Neural crest cell (in vitro differentiated cells): ENCODE measurements around the gene BTD. TPM values are rescaled to one million over a fixed set of nuclear protein-coding genes. Genes with fewer than 3 reads are reported as not detected.

Source experiments
- DNase-seq: peaks from one replicate; pipeline ENCODE4 v3.0.0; 2021; ENCODE audit warnings: low read depth, mixed read lengths, low spot score
- H3K27ac Mint-ChIP-seq: one replicate; pipeline ENCODE4 v1.8.0; 2021; ENCODE audit warnings: mild to moderate bottlenecking, mixed read lengths; ENCODE audit not compliant: unreplicated experiment
- H3K27me3 Mint-ChIP-seq: 2 replicates; pipeline ENCODE4 v1.8.0; 2021; ENCODE audit warnings: low read depth, mild to moderate bottlenecking, mixed read lengths
- H3K36me3 Mint-ChIP-seq: 2 replicates; pipeline ENCODE4 v1.8.0; 2021; ENCODE audit warnings: low read depth, mild to moderate bottlenecking, mixed read lengths
- H3K4me1 Mint-ChIP-seq: 2 replicates; pipeline ENCODE4 v1.8.0; 2021; ENCODE audit warnings: mixed read lengths
- H3K4me3 Mint-ChIP-seq: one replicate; pipeline ENCODE4 v1.8.0; 2021; ENCODE audit warnings: mild to moderate bottlenecking, mixed read lengths
- H3K9me3 Mint-ChIP-seq: 2 replicates; pipeline ENCODE4 v1.8.0; 2021; ENCODE audit warnings: mixed read lengths
- CTCF ChIP-seq: fragments of 200-600 bp; sonication (generic); conservative IDR thresholded peaks from 2 replicates; pipeline ENCODE4 v1.5.0; 2021; ENCODE audit warnings: antibody characterized with exemption, mild to moderate bottlenecking
- total RNA-seq: library from RNA; stranded (reverse); gene quantifications from 2 replicates; pipeline ENCODE4 v1.2.1, GENCODE V29; 2021

BTD gene
- total RNA-seq, 1 donor from 2014 or later: 5.8 TPM

- H3K9me3 Mint-ChIP-seq: peaks cover 10% of the 10 kb centered on the region
- no peak for TF ChIP-seq CTCF
- no peak overlapping the region for H3K27ac Mint-ChIP-seq
- no peak for DNase-seq
- no peaks in the 10 kb centered on the region for H3K27me3 Mint-ChIP-seq
- peaks cover 12% of the 10 kb centered on the region for H3K4me1 Mint-ChIP-seq
- H3K36me3 Mint-ChIP-seq: peaks cover 12% of the 10 kb centered on the region
- H3K4me3 Mint-ChIP-seq: no peak overlapping the region
These were observed 54.8 kb downstream of the BTD start for GRCh38 chr3:15656342-15656741.

GRCh38 chr3:15657016-15657415 is 55.5 kb downstream of the BTD start:
- Mint-ChIP-seq H3K27ac (no peak overlapping the region), H3K36me3 (peaks cover 16% of the 10 kb centered on the region), H3K9me3 (peaks cover 16% of the 10 kb centered on the region), H3K4me1 (peaks cover 12% of the 10 kb centered on the region), H3K27me3 (no peaks in the 10 kb centered on the region), H3K4me3 (no peak overlapping the region)
- DNase-seq: no peak
- TF ChIP-seq CTCF: no peak

GRCh38 chr3:15659254-15659975 is 57.9 kb downstream of the BTD start:
- Mint-ChIP-seq H3K4me3 (no peak overlapping the region), H3K9me3 (peaks cover 26% of the 10 kb centered on the region), H3K4me1 (peaks cover 10% of the 10 kb centered on the region), H3K36me3 (peaks cover 25% of the 10 kb centered on the region), H3K27me3 (no peaks in the 10 kb centered on the region), H3K27ac (no peak overlapping the region)
- no peak for DNase-seq
- TF ChIP-seq CTCF: no peak

GRCh38 chr3:15660055-15660935 is 58.8 kb downstream of the BTD start:
- Mint-ChIP-seq H3K27ac (no peak overlapping the region), H3K4me1 (peaks cover 3% of the 10 kb centered on the region), H3K27me3 (no peaks in the 10 kb centered on the region), H3K9me3 (peaks cover 30% of the 10 kb centered on the region), H3K4me3 (no peak overlapping the region), H3K36me3 (peaks cover 26% of the 10 kb centered on the region)
- no peak for DNase-seq
- TF ChIP-seq CTCF: no peak

- no peak for TF ChIP-seq CTCF
- H3K9me3 Mint-ChIP-seq: peaks cover 24% of the 10 kb centered on the region
- H3K27me3 Mint-ChIP-seq: no peaks in the 10 kb centered on the region
- DNase-seq: no peak
- peaks cover 3% of the 10 kb centered on the region for H3K4me1 Mint-ChIP-seq
- H3K27ac Mint-ChIP-seq: peak overlapping the region; percentile 37
- peaks cover 37% of the 10 kb centered on the region for H3K36me3 Mint-ChIP-seq
- H3K4me3 Mint-ChIP-seq: no peak overlapping the region
These were observed 62.6 kb downstream of the BTD start for GRCh38 chr3:15664144-15664543.
